Gastrocnemius medialis (tissue), 4 donors: ENCODE measurements around the gene JSRP1. TPM values are rescaled to one million over a fixed set of nuclear protein-coding genes. Genes with fewer than 3 reads are reported as not detected.

ENCODE experiments used
- ATAC-seq, 2 donors: fragments of 150-250 bp; one replicate each; pipeline ENCODE4 v1.9.1; 2016
- DNase-seq, 2 donors: peaks; one replicate each; pipeline ENCODE4 v3.0.0-alpha.2; 2019
- H3K27ac ChIP-seq, 4 donors: fragments of 200-600 bp; sonication (generic); 1 replicate in 1 of 4; 2 replicates in 3 of 4; pipeline ENCODE4 v1.5.1; 2016 to 2018; ENCODE audit warnings: mild to moderate bottlenecking in 2 of 4, moderate library complexity in 1 of 4
- H3K27me3 ChIP-seq, 3 donors: fragments of 200-600 bp; sonication (generic) in 2 of 3; 1 replicate in 1 of 3; 2 replicates in 2 of 3; pipeline versions ENCODE4 v1.5.1 to v1.6.0; 2016 to 2019; ENCODE audit warnings: mild to moderate bottlenecking in 1 of 3, moderate library complexity in 1 of 3
- H3K36me3 ChIP-seq, 2 donors: fragments of 200-600 bp; sonication (generic) in 1 of 2; one replicate each; pipeline ENCODE4 v1.5.1; 2017 to 2018
- H3K4me1 ChIP-seq, 2 donors: fragments of 200-600 bp; sonication (generic) in 1 of 2; one replicate each; pipeline ENCODE4 v1.5.1; 2016 to 2017; ENCODE audit warnings: mild to moderate bottlenecking in 2 of 2
- H3K4me3 ChIP-seq, 4 donors: fragments of 200-600 bp; sonication (generic) in 3 of 4; 1 replicate in 1 of 4; 2 replicates in 3 of 4; pipeline ENCODE4 v1.5.1; 2016 to 2019; ENCODE audit warnings: mild to moderate bottlenecking in 2 of 4
- H3K9me3 ChIP-seq, 3 donors: fragments of 200-600 bp; sonication (generic) in 2 of 3; 1 replicate in 1 of 3; 2 replicates in 2 of 3; pipeline ENCODE4 v1.5.1; 2016 to 2019
- CTCF ChIP-seq, 5 experiments: fragments of 450-650 bp in 3 of 5; fragments of 200-600 bp in 2 of 5; sonication (generic) in 2 of 5; IDR thresholded peaks in 4 of 5; conservative IDR thresholded peaks in 1 of 5; 1 replicate in 4 of 5; 2 replicates in 1 of 5; pipeline ENCODE4 v1.5.1; 2016 to 2019; ENCODE audit warnings: antibody characterized with exemption in 5 of 5, mild to moderate bottlenecking in 3 of 5, moderate library complexity in 3 of 5
- POLR2A ChIP-seq, 2 donors: fragments of 450-650 bp; IDR thresholded peaks; one replicate each; pipeline ENCODE4 v1.6.1; 2017; ENCODE audit warnings: antibody characterized with exemption in 2 of 2, mild to moderate bottlenecking in 2 of 2, moderate library complexity in 2 of 2
- in situ Hi-C, 4 donors: fragments of 200-750 bp; cut with MboI; loops; one replicate each; pipeline versions ENCODE4 v1.15.0 to v1.8.0; 2017; ENCODE audit warnings: low sequenced_read_pairs in 4 of 4
- intact Hi-C: fragments of 100-400 bp; cut with DNase I; formaldehyde crosslinking; loops from one replicate; pipeline ENCODE4 v1.15.1; 2023; ENCODE audit warnings: low total_unique reads
- total RNA-seq, 4 donors: library from RNA; depleted of rRNA; stranded (reverse); fragments of >200 nt; gene quantifications; one replicate each; pipeline versions ENCODE4 v1.1.0 to v1.2.3, GENCODE V29; 2016

The JSRP1 gene
- total RNA-seq, 4 donors from 2014 or later = 152 to 383 (median 303) TPM

GRCh38 chr19:2244486-2244885, 11.7 kb downstream of the JSRP1 start:
- Histone ChIP-seq H3K4me3 (no peak overlapping the region), H3K27ac (no peak overlapping the region), H3K9me3 (no peaks in the 10 kb centered on the region), H3K4me1 (peaks cover 30 to 57% of the 10 kb centered on the region in 2 donors), H3K36me3 (peaks cover 0 to 51% of the 10 kb centered on the region in 2 donors), H3K27me3 (no peaks in the 10 kb centered on the region)
- in situ Hi-C loops = no loop called here
- intact Hi-C loops = no loop called here
- DNase-seq = no peak
- ATAC-seq = no peak
- TF ChIP-seq POLR2A (IDR thresholded peaks at IDR 0.05) (no peak), CTCF (IDR thresholded peaks at IDR 0.05 in 4 of 5, conservative IDR thresholded peaks at IDR 0.05 in 1 of 5) (no peak)

DNA sequence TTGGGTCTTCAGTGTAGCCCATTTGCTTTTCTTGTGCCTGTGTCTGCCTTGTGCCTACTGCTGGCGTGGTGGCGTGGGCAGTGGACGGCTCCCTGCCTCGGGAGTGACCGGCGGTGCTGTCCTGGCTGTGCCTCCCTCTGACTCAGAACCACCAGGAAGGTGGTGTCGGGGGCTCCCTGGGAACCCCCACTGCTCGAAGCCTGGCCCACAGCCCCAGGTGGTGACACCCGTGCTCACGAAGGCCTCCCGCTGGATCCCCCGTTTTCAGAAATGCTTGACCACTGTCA, 12.1 kb downstream of the JSRP1 start:
- H3K36me3 ChIP-seq = peaks cover 0 to 51% of the 10 kb centered on the region in 2 donors
- no peak overlapping the region for H3K4me3 ChIP-seq
- H3K4me1 ChIP-seq = peaks cover 31 to 57% of the 10 kb centered on the region in 2 donors
- H3K9me3 ChIP-seq = no peaks in the 10 kb centered on the region
- no peak for DNase-seq
- H3K27me3 ChIP-seq = no peaks in the 10 kb centered on the region
- intact Hi-C loops = no loop called here
- TF ChIP-seq POLR2A (IDR thresholded peaks at IDR 0.05) (no peak), CTCF (IDR thresholded peaks at IDR 0.05 in 4 of 5, conservative IDR thresholded peaks at IDR 0.05 in 1 of 5) (no peak)
- ATAC-seq = no peak
- no peak overlapping the region for H3K27ac ChIP-seq
- in situ Hi-C loops = no loop called here

DNA sequence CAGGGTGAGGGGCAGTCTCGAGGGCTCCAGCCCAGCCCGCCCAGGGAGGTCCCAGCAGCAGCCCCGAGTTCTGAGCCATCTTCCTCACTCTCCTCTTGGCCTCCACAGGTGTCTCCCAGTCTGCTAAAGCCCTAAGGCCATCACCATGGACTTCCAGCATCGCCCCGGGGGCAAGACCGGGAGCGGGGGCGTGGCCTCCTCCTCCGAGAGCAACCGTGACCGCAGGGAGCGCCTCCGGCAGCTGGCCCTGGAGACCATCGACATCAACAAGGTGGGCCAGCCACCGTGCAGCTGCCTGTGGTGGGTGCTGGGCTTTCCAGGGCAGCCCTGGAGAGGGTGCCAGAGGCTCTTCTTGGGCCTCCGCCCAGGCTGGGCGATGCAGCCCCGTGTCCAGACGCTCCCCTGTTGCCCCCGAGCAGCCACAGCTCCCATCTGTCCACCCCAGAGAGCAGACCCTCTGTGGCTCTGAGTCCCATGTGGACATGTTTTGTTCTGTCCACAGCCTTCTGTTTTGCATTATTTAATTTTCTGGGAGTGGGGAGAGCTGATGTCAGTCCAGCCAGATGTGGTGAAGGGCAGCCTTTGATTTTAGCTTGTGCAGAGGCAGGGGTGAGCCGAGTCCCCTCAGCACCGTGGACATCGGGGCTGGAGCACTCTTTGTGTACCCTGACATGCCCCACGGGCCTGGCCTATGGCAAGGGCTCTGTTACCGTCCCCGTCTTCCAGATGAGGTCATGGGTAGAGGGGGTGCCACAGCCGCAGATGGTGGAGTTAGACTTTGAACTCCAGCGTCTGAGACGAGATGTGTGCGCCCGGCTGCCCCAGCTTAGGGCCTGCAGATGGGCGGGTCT, 12.7 kb downstream of the JSRP1 start:
- Histone ChIP-seq H3K4me3 (no peak overlapping the region), H3K4me1 (peaks cover 37 to 60% of the 10 kb centered on the region in 2 donors), H3K9me3 (no peaks in the 10 kb centered on the region), H3K36me3 (peaks cover 0 to 51% of the 10 kb centered on the region in 2 donors), H3K27ac (no peak overlapping the region), H3K27me3 (no peaks in the 10 kb centered on the region)
- TF ChIP-seq CTCF (IDR thresholded peaks at IDR 0.05 in 4 of 5, conservative IDR thresholded peaks at IDR 0.05 in 1 of 5) (no peak), POLR2A (IDR thresholded peaks at IDR 0.05) (no peak)
- intact Hi-C loops (no loop called here), in situ Hi-C loops (no loop called here)
- ATAC-seq (no peak), DNase-seq (no peak)

DNA sequence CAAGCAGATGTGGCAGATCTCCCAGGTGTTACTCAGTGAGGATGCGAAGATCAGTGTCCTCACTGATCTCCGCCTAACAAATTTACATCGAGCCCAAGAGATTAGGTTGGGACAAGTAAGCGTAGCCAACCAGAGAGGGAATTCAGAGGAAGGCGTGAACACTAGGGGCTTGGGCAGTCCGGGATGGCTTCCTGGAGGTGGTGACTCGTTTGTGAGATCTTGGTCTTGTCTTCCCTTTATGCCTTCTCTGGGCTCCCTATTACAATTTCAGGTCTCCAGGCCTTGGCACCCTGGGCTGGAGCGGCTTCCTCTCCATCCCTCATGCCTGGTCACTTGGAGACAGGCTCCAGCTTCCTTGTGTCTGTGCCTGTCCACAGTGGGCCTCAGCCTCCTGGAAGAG, 13.4 kb downstream of the JSRP1 start:
- Histone ChIP-seq H3K9me3 (no peaks in the 10 kb centered on the region), H3K4me1 (peaks cover 44 to 67% of the 10 kb centered on the region in 2 donors), H3K27ac (peak overlapping the region in 1 of 4 donors; percentile 91), H3K36me3 (peaks cover 0 to 47% of the 10 kb centered on the region in 2 donors), H3K27me3 (no peaks in the 10 kb centered on the region), H3K4me3 (no peak overlapping the region)
- intact Hi-C loops = no loop called here
- TF ChIP-seq POLR2A (IDR thresholded peaks at IDR 0.05) = no peak
- no peak for ATAC-seq
- in situ Hi-C loops = no loop called here
- DNase-seq = no peak

GRCh38 chr19:2242092-2242537, 14.1 kb downstream of the JSRP1 start:
- Histone ChIP-seq H3K4me3 (no peak overlapping the region), H3K9me3 (no peaks in the 10 kb centered on the region), H3K4me1 (peaks cover 47 to 67% of the 10 kb centered on the region in 2 donors), H3K27ac (peak overlapping the region in 2 of 4 donors; percentile 28 to 91), H3K36me3 (peaks cover 0 to 40% of the 10 kb centered on the region in 2 donors), H3K27me3 (no peaks in the 10 kb centered on the region)
- TF ChIP-seq POLR2A (IDR thresholded peaks at IDR 0.05) (no peak), CTCF (IDR thresholded peaks at IDR 0.05 in 4 of 5, conservative IDR thresholded peaks at IDR 0.05 in 1 of 5) (no peak)
- ATAC-seq = no peak
- intact Hi-C loops = no loop called here
- in situ Hi-C loops = no loop called here
- no peak for DNase-seq
